Gastrocnemius medialis (tissue), 4 donors: ENCODE results near the gene MSI2.

ENCODE experiments used
- POLR2A ChIP-seq, 2 donors: fragments of 450-650 bp; IDR thresholded peaks; one replicate each; pipeline ENCODE4 v1.6.1; 2017; ENCODE audit warnings: antibody characterized with exemption in 2 of 2, mild to moderate bottlenecking in 2 of 2, moderate library complexity in 2 of 2
- TF ChIP-seq, protein P1 (sequence below), 5 experiments: fragments of 450-650 bp in 3 of 5; fragments of 200-600 bp in 2 of 5; sonication (generic) in 2 of 5; IDR thresholded peaks in 4 of 5; conservative IDR thresholded peaks in 1 of 5; 1 replicate in 4 of 5; 2 replicates in 1 of 5; pipeline ENCODE4 v1.5.1; 2016 to 2019; ENCODE audit warnings: antibody characterized with exemption in 5 of 5, mild to moderate bottlenecking in 3 of 5, moderate library complexity in 3 of 5

DNA sequence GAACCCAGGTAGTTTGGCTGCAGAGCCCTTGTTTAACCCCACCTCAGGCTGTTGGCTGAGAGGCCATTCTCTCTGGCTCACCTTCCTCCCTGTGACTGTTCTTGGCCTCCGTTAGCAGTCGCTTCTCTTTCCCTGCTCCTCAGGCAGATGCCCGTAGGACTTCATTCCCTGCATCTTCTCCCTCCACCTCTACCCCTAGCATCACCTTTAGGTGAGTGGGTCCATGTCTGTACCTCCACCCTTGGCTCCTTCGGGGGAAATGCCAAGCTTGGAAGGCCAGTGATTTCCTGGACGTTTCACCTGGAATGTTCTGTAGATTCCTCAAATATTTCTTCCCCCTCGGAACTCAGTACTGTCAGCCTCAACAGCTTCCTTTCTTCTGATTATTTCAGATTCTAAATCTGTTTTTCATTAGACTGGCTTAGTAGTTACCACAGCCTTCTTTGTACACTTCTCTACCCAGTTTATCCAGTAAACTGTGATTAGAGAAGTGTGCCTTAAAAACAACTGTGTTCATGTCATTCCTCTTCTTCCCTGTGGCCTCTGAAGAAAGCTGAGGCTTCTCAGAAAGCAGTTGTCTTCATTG lies 227.9 kb downstream of the MSI2 start:
- TF ChIP-seq, protein P1, sequence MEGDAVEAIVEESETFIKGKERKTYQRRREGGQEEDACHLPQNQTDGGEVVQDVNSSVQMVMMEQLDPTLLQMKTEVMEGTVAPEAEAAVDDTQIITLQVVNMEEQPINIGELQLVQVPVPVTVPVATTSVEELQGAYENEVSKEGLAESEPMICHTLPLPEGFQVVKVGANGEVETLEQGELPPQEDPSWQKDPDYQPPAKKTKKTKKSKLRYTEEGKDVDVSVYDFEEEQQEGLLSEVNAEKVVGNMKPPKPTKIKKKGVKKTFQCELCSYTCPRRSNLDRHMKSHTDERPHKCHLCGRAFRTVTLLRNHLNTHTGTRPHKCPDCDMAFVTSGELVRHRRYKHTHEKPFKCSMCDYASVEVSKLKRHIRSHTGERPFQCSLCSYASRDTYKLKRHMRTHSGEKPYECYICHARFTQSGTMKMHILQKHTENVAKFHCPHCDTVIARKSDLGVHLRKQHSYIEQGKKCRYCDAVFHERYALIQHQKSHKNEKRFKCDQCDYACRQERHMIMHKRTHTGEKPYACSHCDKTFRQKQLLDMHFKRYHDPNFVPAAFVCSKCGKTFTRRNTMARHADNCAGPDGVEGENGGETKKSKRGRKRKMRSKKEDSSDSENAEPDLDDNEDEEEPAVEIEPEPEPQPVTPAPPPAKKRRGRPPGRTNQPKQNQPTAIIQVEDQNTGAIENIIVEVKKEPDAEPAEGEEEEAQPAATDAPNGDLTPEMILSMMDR (IDR thresholded peaks at IDR 0.05 in 4 of 5, conservative IDR thresholded peaks at IDR 0.05 in 1 of 5) = no peak
- no peak for TF ChIP-seq POLR2A (IDR thresholded peaks at IDR 0.05)
